ENCODE data around the gene FAM13A.

FAM13A gene

GRCh38 chr4:88742561-88742960 lies 314.4 kb downstream of the FAM13A start:
- Histone ChIP-seq H3K27me3 (ENCODE audit: control insufficient read depth, insufficient read depth, low read length) (no peaks in the 10 kb centered on the region), H3K4me1 (ENCODE audit: control insufficient read depth, insufficient read depth, low read length) (peaks cover 17% of the 10 kb centered on the region), H3K36me3 (ENCODE audit: control insufficient read depth, insufficient read depth, low read length) (no peaks in the 10 kb centered on the region), H3K4me3 (ENCODE audit: low read length) (no peak overlapping the region), H3K9me3 (ENCODE audit: control insufficient read depth, low read length) (no peaks in the 10 kb centered on the region), H3K9ac (ENCODE audit: low read length) (no peak overlapping the region)

GRCh38 chr4:88738180-88738579 lies 318.8 kb downstream of the FAM13A start:
- Histone ChIP-seq H3K9ac (ENCODE audit: low read length) (no peak overlapping the region), H3K4me3 (ENCODE audit: low read length) (no peak overlapping the region), H3K36me3 (ENCODE audit: control insufficient read depth, insufficient read depth, low read length) (no peaks in the 10 kb centered on the region), H3K27me3 (ENCODE audit: control insufficient read depth, insufficient read depth, low read length) (no peaks in the 10 kb centered on the region), H3K9me3 (ENCODE audit: control insufficient read depth, low read length) (no peaks in the 10 kb centered on the region), H3K4me1 (ENCODE audit: control insufficient read depth, insufficient read depth, low read length) (peaks cover 23% of the 10 kb centered on the region)

- Histone ChIP-seq H3K36me3 (ENCODE audit: control insufficient read depth, insufficient read depth, low read length) (no peaks in the 10 kb centered on the region), H3K4me1 (ENCODE audit: control insufficient read depth, insufficient read depth, low read length) (peaks cover 23% of the 10 kb centered on the region), H3K4me3 (ENCODE audit: low read length) (no peak overlapping the region), H3K9me3 (ENCODE audit: control insufficient read depth, low read length) (no peaks in the 10 kb centered on the region), H3K27me3 (ENCODE audit: control insufficient read depth, insufficient read depth, low read length) (no peaks in the 10 kb centered on the region), H3K9ac (ENCODE audit: low read length) (no peak overlapping the region)
Measured at GRCh38 chr4:88737307-88737941, 319.6 kb downstream of the FAM13A start.

GRCh38 chr4:88736264-88736663 lies 320.7 kb downstream of the FAM13A start:
- peaks cover 23% of the 10 kb centered on the region for H3K4me1 ChIP-seq (ENCODE audit: control insufficient read depth, insufficient read depth, low read length)
- no peaks in the 10 kb centered on the region for H3K27me3 ChIP-seq (ENCODE audit: control insufficient read depth, insufficient read depth, low read length)
- no peak overlapping the region for H3K9ac ChIP-seq (ENCODE audit: low read length)
- no peaks in the 10 kb centered on the region for H3K9me3 ChIP-seq (ENCODE audit: control insufficient read depth, low read length)
- no peaks in the 10 kb centered on the region for H3K36me3 ChIP-seq (ENCODE audit: control insufficient read depth, insufficient read depth, low read length)
- no peak overlapping the region for H3K4me3 ChIP-seq (ENCODE audit: low read length)

GRCh38 chr4:88735564-88735963 lies 321.4 kb downstream of the FAM13A start:
- no peaks in the 10 kb centered on the region for H3K36me3 ChIP-seq (ENCODE audit: control insufficient read depth, insufficient read depth, low read length)
- peaks cover 23% of the 10 kb centered on the region for H3K4me1 ChIP-seq (ENCODE audit: control insufficient read depth, insufficient read depth, low read length)
- no peaks in the 10 kb centered on the region for H3K27me3 ChIP-seq (ENCODE audit: control insufficient read depth, insufficient read depth, low read length)
- H3K9ac ChIP-seq (ENCODE audit: low read length), result no peak overlapping the region
- H3K9me3 ChIP-seq (ENCODE audit: control insufficient read depth, low read length), result no peaks in the 10 kb centered on the region
- H3K4me3 ChIP-seq (ENCODE audit: low read length), result no peak overlapping the region

- Histone ChIP-seq H3K4me1 (ENCODE audit: control insufficient read depth, insufficient read depth, low read length) (peaks cover 16% of the 10 kb centered on the region), H3K27me3 (ENCODE audit: control insufficient read depth, insufficient read depth, low read length) (no peaks in the 10 kb centered on the region), H3K9ac (ENCODE audit: low read length) (no peak overlapping the region), H3K36me3 (ENCODE audit: control insufficient read depth, insufficient read depth, low read length) (no peaks in the 10 kb centered on the region), H3K4me3 (ENCODE audit: low read length) (no peak overlapping the region), H3K9me3 (ENCODE audit: control insufficient read depth, low read length) (no peaks in the 10 kb centered on the region)
Measured at GRCh38 chr4:88734403-88734949, 322.5 kb downstream of the FAM13A start.

- Histone ChIP-seq H3K27me3 (ENCODE audit: control insufficient read depth, insufficient read depth, low read length) (no peaks in the 10 kb centered on the region), H3K4me3 (ENCODE audit: low read length) (no peak overlapping the region), H3K36me3 (ENCODE audit: control insufficient read depth, insufficient read depth, low read length) (no peaks in the 10 kb centered on the region), H3K4me1 (ENCODE audit: control insufficient read depth, insufficient read depth, low read length) (peaks cover 8% of the 10 kb centered on the region), H3K9me3 (ENCODE audit: control insufficient read depth, low read length) (no peaks in the 10 kb centered on the region), H3K9ac (ENCODE audit: low read length) (no peak overlapping the region)
Measured at GRCh38 chr4:88732714-88733368, 324.1 kb downstream of the FAM13A start.

GRCh38 chr4:88731381-88731780 lies 325.6 kb downstream of the FAM13A start:
- H3K36me3 ChIP-seq (ENCODE audit: control insufficient read depth, insufficient read depth, low read length), result peaks cover 5% of the 10 kb centered on the region
- H3K4me1 ChIP-seq (ENCODE audit: control insufficient read depth, insufficient read depth, low read length), result no peaks in the 10 kb centered on the region
- H3K4me3 ChIP-seq (ENCODE audit: low read length), result no peak overlapping the region
- H3K27me3 ChIP-seq (ENCODE audit: control insufficient read depth, insufficient read depth, low read length), result no peaks in the 10 kb centered on the region
- H3K9me3 ChIP-seq (ENCODE audit: control insufficient read depth, low read length), result no peaks in the 10 kb centered on the region
- no peak overlapping the region for H3K9ac ChIP-seq (ENCODE audit: low read length)

- Histone ChIP-seq H3K27me3 (ENCODE audit: control insufficient read depth, insufficient read depth, low read length) (no peaks in the 10 kb centered on the region), H3K9me3 (ENCODE audit: control insufficient read depth, low read length) (no peaks in the 10 kb centered on the region), H3K4me3 (ENCODE audit: low read length) (no peak overlapping the region), H3K36me3 (ENCODE audit: control insufficient read depth, insufficient read depth, low read length) (peaks cover 5% of the 10 kb centered on the region), H3K4me1 (ENCODE audit: control insufficient read depth, insufficient read depth, low read length) (no peaks in the 10 kb centered on the region), H3K9ac (ENCODE audit: low read length) (no peak overlapping the region)
Measured at GRCh38 chr4:88730811-88731210, 326.2 kb downstream of the FAM13A start.

- H3K36me3 ChIP-seq (ENCODE audit: control insufficient read depth, insufficient read depth, low read length), result peaks cover 5% of the 10 kb centered on the region
- no peak overlapping the region for H3K9ac ChIP-seq (ENCODE audit: low read length)
- H3K4me3 ChIP-seq (ENCODE audit: low read length), result no peak overlapping the region
- no peaks in the 10 kb centered on the region for H3K4me1 ChIP-seq (ENCODE audit: control insufficient read depth, insufficient read depth, low read length)
- H3K27me3 ChIP-seq (ENCODE audit: control insufficient read depth, insufficient read depth, low read length), result no peaks in the 10 kb centered on the region
- H3K9me3 ChIP-seq (ENCODE audit: control insufficient read depth, low read length), result no peaks in the 10 kb centered on the region
Measured at GRCh38 chr4:88729146-88729760, 327.7 kb downstream of the FAM13A start.

- no peak overlapping the region for H3K4me3 ChIP-seq (ENCODE audit: low read length)
- peaks cover 5% of the 10 kb centered on the region for H3K36me3 ChIP-seq (ENCODE audit: control insufficient read depth, insufficient read depth, low read length)
- no peak overlapping the region for H3K9ac ChIP-seq (ENCODE audit: low read length)
- no peaks in the 10 kb centered on the region for H3K9me3 ChIP-seq (ENCODE audit: control insufficient read depth, low read length)
- H3K4me1 ChIP-seq (ENCODE audit: control insufficient read depth, insufficient read depth, low read length), result no peaks in the 10 kb centered on the region
- no peaks in the 10 kb centered on the region for H3K27me3 ChIP-seq (ENCODE audit: control insufficient read depth, insufficient read depth, low read length)
Measured at GRCh38 chr4:88728146-88728545, 328.8 kb downstream of the FAM13A start.

- Histone ChIP-seq H3K36me3 (ENCODE audit: control insufficient read depth, insufficient read depth, low read length) (peaks cover 5% of the 10 kb centered on the region), H3K9ac (ENCODE audit: low read length) (no peak overlapping the region), H3K9me3 (ENCODE audit: control insufficient read depth, low read length) (no peaks in the 10 kb centered on the region), H3K4me1 (ENCODE audit: control insufficient read depth, insufficient read depth, low read length) (no peaks in the 10 kb centered on the region), H3K27me3 (ENCODE audit: control insufficient read depth, insufficient read depth, low read length) (no peaks in the 10 kb centered on the region), H3K4me3 (ENCODE audit: low read length) (no peak overlapping the region)
Measured at GRCh38 chr4:88725986-88726385, 331.0 kb downstream of the FAM13A start.

Data from mucosa of stomach (tissue), 1 donor.